ENCODE data around the gene TBC1D22A.

- TF ChIP-seq CTCF (IDR thresholded peaks at IDR 0.05) = no peak
- TF ChIP-seq POLR2A (IDR thresholded peaks at IDR 0.05) = no peak
- TF ChIP-seq POLR2AphosphoS5 (IDR thresholded peaks at IDR 0.05) = no peak
- TF ChIP-seq EP300 (IDR thresholded peaks at IDR 0.05; ENCODE audit: low read depth) = no peak
These were observed 370.0 kb downstream of the TBC1D22A start for GRCh38 chr22:47132428-47132825.

Measured in transverse colon (tissue), 4 donors.